ENCODE measurements around the gene JPH3.

- TF ChIP-seq POLR2AphosphoS5 (IDR thresholded peaks at IDR 0.05) = no peak
- TF ChIP-seq, protein P1, sequence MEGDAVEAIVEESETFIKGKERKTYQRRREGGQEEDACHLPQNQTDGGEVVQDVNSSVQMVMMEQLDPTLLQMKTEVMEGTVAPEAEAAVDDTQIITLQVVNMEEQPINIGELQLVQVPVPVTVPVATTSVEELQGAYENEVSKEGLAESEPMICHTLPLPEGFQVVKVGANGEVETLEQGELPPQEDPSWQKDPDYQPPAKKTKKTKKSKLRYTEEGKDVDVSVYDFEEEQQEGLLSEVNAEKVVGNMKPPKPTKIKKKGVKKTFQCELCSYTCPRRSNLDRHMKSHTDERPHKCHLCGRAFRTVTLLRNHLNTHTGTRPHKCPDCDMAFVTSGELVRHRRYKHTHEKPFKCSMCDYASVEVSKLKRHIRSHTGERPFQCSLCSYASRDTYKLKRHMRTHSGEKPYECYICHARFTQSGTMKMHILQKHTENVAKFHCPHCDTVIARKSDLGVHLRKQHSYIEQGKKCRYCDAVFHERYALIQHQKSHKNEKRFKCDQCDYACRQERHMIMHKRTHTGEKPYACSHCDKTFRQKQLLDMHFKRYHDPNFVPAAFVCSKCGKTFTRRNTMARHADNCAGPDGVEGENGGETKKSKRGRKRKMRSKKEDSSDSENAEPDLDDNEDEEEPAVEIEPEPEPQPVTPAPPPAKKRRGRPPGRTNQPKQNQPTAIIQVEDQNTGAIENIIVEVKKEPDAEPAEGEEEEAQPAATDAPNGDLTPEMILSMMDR (IDR thresholded peaks at IDR 0.05) = no peak
Measured at GRCh38 chr16:87622756-87623319, 20.5 kb downstream of the JPH3 start.

All from sigmoid colon (tissue), 4 donors.